HG02852 (cell line): ENCODE measurements around the gene ITPKC.

Experiments
- ATAC-seq: cut with Tn5 transposase; IDR thresholded peaks from one replicate; pipeline ENCODE4 v1.9.1; 2021; ENCODE audit warnings: mild to moderate bottlenecking, moderate library complexity; ENCODE audit not compliant: unreplicated experiment

Gene ITPKC

GRCh38 chr19:40786060-40787037 lies 69.4 kb downstream of the ITPKC start:
- ATAC-seq, result no peak
